HG03039 (cell line): ENCODE data around the gene RBPJL.

Experiments
- ATAC-seq: cut with Tn5 transposase; IDR thresholded peaks from one replicate; pipeline ENCODE4 v1.9.1; 2021; ENCODE audit warnings: mild to moderate bottlenecking, moderate library complexity; ENCODE audit not compliant: unreplicated experiment

The RBPJL gene

DNA sequence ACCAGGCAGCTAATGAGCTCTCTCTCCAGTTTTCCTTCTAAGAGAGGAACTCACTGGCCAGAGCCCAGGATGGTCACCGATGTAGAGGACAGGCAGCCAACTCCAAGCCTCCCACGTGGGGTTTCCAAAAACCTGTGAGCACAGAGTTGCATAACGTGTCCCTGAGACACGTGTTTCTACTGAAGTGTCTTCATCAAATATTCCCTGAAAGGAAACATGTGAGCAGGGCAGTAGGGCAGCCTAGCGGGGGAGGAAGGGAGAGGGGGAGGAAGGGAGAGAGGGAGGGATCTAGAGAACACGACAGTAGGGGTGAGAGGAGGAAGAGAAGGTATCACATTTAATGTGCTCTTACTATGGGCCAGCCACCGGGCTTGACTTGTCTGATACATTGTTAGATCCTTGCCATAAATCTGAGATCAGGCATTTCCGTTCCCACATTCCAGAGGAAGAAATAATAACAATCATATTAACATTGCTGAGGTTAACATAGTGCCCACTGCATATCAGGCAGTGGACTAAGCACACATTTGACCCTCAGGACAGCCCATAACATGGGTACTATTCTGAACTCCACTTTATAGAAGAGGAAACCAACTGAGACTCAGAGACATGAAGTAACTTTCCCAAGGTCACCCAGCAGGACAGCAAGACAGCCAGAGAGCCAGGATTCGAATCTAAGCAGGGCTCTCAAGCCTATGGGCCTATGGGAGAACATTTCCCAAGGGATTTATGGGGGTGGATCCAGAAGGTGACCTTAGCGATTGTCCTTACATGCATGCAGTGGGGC lies 51.8 kb downstream of the RBPJL start:
- ATAC-seq: no peak

DNA sequence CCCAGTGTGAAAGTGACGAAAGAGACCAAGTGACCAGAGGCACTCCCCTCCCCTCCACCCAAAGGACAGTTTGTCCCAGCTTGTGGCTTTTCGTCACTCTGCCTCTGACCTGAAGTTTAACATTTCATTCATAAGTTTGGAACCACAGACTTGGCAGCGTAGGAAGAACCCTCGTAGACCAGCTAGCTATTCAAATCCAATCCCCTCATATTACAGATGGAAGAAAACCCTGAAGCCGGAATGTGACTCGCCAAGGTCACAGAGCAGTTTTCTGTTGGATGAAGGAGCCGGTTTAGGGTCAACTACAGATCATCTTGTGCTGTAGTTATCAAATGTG lies 52.4 kb downstream of the RBPJL start:
- ATAC-seq: no peak

DNA sequence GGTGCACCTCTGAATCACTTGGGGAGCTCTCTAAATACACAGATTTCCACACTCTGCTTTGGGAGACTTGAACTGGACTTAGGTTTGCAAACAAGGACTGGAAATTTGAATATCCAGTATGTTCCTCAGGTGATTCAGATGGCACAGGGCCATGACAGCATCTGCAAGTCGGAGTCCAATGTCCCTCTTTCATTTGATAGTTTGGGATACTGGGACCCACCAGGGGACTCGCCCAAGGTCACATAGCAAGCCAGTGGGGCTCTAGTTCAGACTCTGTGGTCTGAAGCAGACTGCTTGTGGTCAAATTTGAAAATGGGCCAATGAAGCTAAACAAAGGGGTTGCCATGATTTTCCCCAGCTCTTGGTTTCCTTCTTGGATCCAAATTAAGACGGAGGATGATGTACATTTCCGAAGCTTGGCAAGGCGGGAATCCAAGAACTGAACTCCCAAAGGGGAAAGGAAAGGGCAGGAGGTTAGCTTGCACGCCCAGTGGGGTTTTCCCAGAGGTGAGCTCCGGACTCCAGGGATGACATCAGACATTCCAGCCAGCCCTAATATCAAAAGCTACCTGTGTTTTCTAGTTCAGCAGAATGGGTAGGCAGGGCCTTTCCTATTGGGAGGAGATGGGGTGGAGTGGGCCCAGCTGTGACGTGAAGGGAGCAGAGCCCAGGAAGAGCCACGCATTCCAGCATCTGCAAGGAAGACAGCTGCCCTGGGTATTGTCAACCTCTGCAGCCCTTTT lies 52.9 kb downstream of the RBPJL start:
- no peak for ATAC-seq

DNA sequence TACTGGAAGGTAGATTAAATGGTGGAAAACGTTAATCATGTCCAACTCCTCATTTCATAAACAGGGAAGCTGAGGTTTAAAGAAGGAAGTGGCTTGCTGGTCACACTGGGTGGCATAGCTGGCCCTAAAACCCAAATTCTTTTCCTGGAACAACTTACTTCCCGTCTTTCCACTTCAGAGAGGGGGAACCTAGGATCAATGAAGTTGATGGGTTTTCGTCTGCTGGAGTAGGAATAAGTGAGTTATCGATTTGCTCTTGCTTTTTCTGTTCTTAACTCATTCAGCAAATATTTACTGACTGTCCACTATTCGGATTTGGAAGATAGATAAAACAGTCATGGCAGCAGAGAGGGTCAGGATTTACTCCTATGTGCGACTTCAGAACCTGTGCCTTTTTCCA lies 55.2 kb downstream of the RBPJL start:
- ATAC-seq: no peak

DNA sequence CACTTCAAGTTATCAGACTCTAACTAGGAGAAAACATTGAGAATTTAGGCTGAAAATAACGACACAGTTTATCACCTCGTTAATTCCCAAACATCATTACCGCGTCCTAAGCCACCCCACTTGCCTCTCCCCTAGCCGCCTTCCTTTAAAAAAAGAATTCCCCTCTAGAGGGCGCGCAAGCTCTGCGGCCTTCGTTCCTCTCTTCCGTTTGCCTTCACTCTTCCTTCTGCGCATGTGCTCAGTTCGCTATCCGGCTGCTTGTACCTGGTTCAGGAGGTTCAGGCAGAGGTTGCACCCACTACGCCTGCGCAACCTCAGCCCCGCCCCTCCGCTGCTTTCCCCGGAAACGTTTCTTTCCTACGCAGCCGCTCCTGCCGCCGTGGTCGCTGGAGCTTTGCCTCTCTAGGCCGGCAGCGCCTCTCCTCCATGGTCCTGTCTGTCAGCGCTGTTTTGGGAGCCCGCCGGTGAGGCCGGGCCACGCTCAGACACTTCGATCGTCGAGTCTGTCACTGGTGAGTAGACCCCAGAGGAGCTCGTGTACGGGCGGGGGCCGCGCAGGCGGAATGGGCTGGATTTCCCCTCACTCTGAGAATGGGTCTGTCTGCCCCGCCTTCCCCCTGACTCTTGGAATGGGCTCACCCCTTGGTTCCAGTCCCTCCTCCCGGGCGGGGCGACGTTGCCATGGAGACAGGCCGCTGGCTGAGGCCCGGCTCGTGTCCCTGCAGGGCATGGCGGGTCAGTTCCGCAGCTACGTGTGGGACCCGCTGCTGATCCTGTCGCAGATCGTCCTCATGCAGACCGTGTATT lies 56.4 kb downstream of the RBPJL start, which contains the start of gene SYS1:
TSS of gene SYS1 (plus strand) at position 353 of the 807 bp plus-strand sequence. CDS start at position 729, 376 bp downstream.
- ATAC-seq: peak; percentile 83

DNA sequence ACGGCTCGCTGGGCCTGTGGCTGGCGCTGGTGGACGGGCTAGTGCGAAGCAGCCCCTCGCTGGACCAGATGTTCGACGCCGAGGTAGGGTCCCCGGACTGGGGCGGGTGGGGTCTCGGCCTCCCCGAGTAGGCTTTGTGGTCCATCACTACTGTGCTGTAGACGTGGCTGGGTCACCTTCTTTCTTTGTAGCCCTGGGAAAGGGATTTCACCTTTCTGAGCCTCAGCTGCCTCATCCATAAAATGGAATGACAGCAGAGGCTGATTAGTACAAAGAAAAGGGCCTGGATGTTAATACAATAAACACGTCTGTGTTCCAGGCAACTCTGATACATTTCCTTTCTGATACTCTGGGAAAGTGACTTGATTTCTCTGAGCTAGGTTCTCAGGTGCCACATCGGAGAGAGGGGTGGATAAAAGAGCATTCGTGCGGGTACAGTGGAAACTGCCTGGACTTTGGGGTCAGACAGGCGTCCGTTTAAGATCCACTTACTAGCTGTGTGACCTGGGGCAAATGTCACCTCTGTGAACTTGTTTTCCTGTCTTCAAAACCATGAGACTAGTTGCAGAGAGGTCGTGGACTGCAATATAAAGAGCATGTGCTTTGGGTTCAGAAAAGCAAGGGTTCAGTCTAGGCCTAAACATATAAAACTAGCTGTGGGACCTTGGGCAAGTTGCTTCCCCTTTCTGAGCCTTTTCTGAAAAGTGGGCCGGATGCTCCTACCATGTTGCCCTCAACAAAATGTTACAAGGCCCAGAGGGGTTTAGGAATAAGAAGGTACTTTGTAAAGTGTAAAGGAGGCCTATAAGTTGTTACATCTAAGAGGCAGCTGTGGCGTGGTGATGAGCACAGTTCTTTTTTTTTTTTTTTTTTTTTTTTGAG lies 57.2 kb downstream of the RBPJL start:
- no peak for ATAC-seq

DNA sequence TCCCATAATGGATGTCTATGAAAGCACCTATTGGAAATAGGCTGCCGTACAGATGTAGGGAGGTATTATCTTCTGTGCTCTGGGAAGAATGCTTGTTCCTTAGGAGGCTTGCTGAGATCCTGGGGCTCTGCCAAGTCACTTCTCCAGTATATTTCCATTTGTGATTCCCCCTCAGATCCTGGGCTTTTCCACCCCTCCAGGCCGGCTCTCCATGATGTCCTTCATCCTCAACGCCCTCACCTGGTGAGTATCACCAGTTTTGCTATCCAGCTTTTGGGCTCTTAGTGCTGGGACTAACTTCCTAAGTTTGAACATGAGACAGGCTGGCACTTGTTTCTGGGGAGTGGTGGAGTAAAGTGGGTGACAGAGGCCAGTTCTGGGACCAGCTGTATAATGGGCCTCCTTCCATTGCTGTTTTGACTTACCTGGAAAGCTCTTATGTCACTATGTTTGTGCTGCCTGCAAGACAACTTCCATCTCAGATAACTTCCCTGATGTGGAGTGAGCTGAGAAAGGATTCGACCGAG lies 58.9 kb downstream of the RBPJL start:
- ATAC-seq: no peak

DNA sequence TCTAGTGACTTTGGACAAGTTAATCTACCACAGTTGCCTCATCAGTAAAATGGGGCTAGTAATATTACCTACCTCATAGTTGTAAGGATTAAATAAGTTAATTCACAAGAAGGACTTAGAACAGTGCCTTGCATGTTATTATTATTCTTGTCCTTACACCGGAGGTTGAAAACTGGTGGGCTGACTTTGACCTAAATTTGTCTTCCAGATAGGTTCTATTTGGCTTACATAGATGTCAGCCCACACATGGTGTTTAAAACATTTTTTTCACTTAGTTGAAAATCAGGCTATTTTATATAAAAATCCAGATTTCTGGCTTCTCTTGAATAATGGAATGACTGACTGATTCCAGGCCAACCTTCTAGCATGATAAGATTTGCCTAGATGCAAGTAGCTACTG lies 59.6 kb downstream of the RBPJL start:
- no peak for ATAC-seq

DNA sequence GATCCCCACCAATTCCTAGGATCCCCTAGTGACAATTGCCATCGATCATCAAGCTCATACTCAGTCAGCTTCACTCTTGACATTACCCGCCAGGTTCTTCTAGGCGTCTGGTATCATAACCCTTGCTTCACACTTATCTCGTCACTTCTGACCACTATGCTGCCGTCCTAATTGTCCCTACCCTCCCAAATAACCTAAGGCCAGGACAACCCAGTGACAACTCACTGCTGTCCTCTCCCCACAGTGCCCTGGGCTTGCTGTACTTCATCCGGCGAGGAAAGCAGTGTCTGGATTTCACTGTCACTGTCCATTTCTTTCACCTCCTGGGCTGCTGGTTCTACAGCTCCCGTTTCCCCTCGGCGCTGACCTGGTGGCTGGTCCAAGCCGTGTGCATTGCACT lies 60.0 kb downstream of the RBPJL start:
- no peak for ATAC-seq

DNA sequence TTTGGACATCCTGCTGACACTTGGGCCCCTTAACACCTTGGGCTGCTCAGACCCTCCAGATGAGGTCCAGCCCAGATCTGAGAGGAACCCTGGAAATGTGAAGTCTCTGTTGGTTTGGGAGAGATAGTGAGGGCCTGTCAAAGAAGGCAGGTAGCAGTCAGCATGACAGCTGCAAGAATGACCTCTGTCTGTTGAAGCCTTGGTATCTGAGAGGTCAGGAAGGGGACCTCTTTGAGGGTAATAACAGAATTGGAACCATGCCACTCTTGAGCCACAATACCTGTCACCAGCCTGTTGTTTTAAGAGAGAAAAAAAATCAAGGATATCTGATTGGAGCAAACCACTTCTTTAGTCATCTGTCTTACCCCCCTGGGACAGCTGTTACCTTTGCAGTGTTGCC lies 60.5 kb downstream of the RBPJL start:
- no peak for ATAC-seq
